Neural cell (in vitro differentiated cells): ENCODE data around the gene ZC2HC1B. TPM values are rescaled to one million over a fixed set of nuclear protein-coding genes. Genes with fewer than 3 reads are reported as not detected.

ENCODE experiments used
- H2AFZ ChIP-seq: fragments of 200-600, 300-800 bp; sonication (generic), shearing (Covaris generic); 2 replicates; pipeline ENCODE4 v1.6.0; 2014; ENCODE audit warnings: low read depth, mild to moderate bottlenecking, antibody characterized with exemption, low read length, moderate library complexity
- H3F3A ChIP-seq: fragments of 200-600 bp; shearing (Covaris generic); 2 replicates; pipeline ENCODE4 v1.6.1; 2016; ENCODE audit warnings: mild to moderate bottlenecking, moderate library complexity, mixed read lengths, antibody characterized with exemption, low read length; ENCODE audit not compliant: insufficient read depth, poor library complexity, severe bottlenecking
- H3K27ac ChIP-seq: fragments of 200-600, 300-800 bp; sonication (generic), shearing (Covaris generic); 2 replicates; pipeline ENCODE4 v1.5.1; 2014; ENCODE audit warnings: mild to moderate bottlenecking, low read length, moderate library complexity
- H3K27me3 ChIP-seq: fragments of 300-800, 200-600 bp; sonication (generic), shearing (Covaris generic); 2 replicates; pipeline ENCODE4 v1.6.0; 2014; ENCODE audit warnings: mild to moderate bottlenecking, low read depth, low read length, moderate library complexity; ENCODE audit not compliant: insufficient read depth
- H3K36me3 ChIP-seq: fragments of 300-800, 200-600 bp; sonication (generic), shearing (Covaris generic); 2 replicates; pipeline ENCODE4 v1.5.1; 2014; ENCODE audit warnings: mild to moderate bottlenecking, antibody characterized with exemption, low read length, moderate library complexity; ENCODE audit not compliant: insufficient read depth
- H3K4me2 ChIP-seq: fragments of 300-800, 200-600 bp; sonication (generic), shearing (Covaris generic); 2 replicates; pipeline ENCODE4 v1.6.0; 2014; ENCODE audit warnings: mild to moderate bottlenecking, low read length
- H3K4me3 ChIP-seq: fragments of 300-800, 200-600 bp; sonication (generic), shearing (Covaris generic); 2 replicates; pipeline ENCODE4 v1.5.1; 2014; ENCODE audit warnings: mild to moderate bottlenecking, low read length, moderate library complexity
- H3K79me2 ChIP-seq: fragments of 200-600 bp; shearing (Covaris generic); replicated peaks from 2 replicates; pipeline ENCODE4 v1.6.0; 2014; ENCODE audit warnings: mild to moderate bottlenecking, low read length, moderate library complexity; ENCODE audit not compliant: insufficient read depth
- H3K9ac ChIP-seq: fragments of 300-800, 200-600 bp; sonication (generic), shearing (Covaris generic); 2 replicates; pipeline ENCODE4 v1.6.1; 2016; ENCODE audit warnings: mild to moderate bottlenecking, low read length, mixed read lengths
- H3K9me2 ChIP-seq: fragments of 200-600 bp; shearing (Covaris generic); 2 replicates; pipeline ENCODE4 v1.6.1; 2016; ENCODE audit warnings: mild to moderate bottlenecking, low read length, mixed read lengths; ENCODE audit not compliant: insufficient read depth
- H3K9me3 ChIP-seq: fragments of 200-600, 300-800 bp; sonication (generic), shearing (Covaris generic); 2 replicates; pipeline ENCODE4 v1.6.1; 2016; ENCODE audit warnings: mild to moderate bottlenecking, mixed run types, low read length, moderate library complexity, mixed read lengths
- H4K20me1 ChIP-seq: fragments of 200-600 bp; shearing (Covaris generic); 2 replicates; pipeline ENCODE4 v1.6.1; 2016; ENCODE audit warnings: mild to moderate bottlenecking, mixed run types; ENCODE audit not compliant: insufficient read depth
- CTCF ChIP-seq: fragments of 450-650 bp; IDR thresholded peaks from 2 replicates; pipeline ENCODE4 v1.5.1; 2014; ENCODE audit warnings: antibody characterized with exemption, mild to moderate bottlenecking, moderate library complexity; ENCODE audit not compliant: poor library complexity, severe bottlenecking
- EP300 ChIP-seq: fragments of 450-650 bp; conservative IDR thresholded peaks from 2 replicates; pipeline ENCODE4 v1.6.1; 2014; ENCODE audit warnings: antibody characterized with exemption, mild to moderate bottlenecking, moderate library complexity; ENCODE audit not compliant: poor library complexity, severe bottlenecking
- EZH2 ChIP-seq: fragments of 200-600, 300-800 bp; shearing (Covaris generic), sonication (generic); IDR thresholded peaks from 2 replicates; pipeline ENCODE4 v1.6.1; 2014; ENCODE audit warnings: antibody characterized with exemption, low read length, borderline replicate concordance, mild to moderate bottlenecking; ENCODE audit not compliant: insufficient read depth, poor library complexity, severe bottlenecking
- MXI1 ChIP-seq: fragments of 450-650 bp; conservative IDR thresholded peaks from 2 replicates; pipeline ENCODE4 v1.6.1; 2014; ENCODE audit warnings: antibody characterized with exemption, mild to moderate bottlenecking; ENCODE audit not compliant: poor library complexity, severe bottlenecking
- POLR2AphosphoS5 ChIP-seq: IDR thresholded peaks from 2 replicates; pipeline ENCODE4 v1.6.1; 2012
- RAD21 ChIP-seq: fragments of 450-650 bp; conservative IDR thresholded peaks from 2 replicates; pipeline ENCODE4 v1.6.1; 2014; ENCODE audit warnings: antibody characterized with exemption, mild to moderate bottlenecking, moderate library complexity
- REST ChIP-seq: IDR thresholded peaks from 2 replicates; pipeline ENCODE4 v1.6.1; 2012; ENCODE audit warnings: borderline replicate concordance
- SMC3 ChIP-seq: fragments of 450-650 bp; conservative IDR thresholded peaks from 2 replicates; pipeline ENCODE4 v1.6.1; 2014; ENCODE audit warnings: antibody characterized with exemption, mild to moderate bottlenecking, moderate library complexity; ENCODE audit not compliant: poor library complexity
- TAF1 ChIP-seq: IDR thresholded peaks from 2 replicates; pipeline ENCODE4 v1.6.1; 2012; ENCODE audit warnings: low read depth
- polyA plus RNA-seq: library from polyadenylated mRNA; depleted of rRNA; stranded (reverse); fragments of >200 nt; gene quantifications from 2 replicates; pipeline ENCODE4 v1.2.3, GENCODE V29; 2014

The ZC2HC1B gene
- polyA plus RNA-seq, 1 donor from 2014 or later = not detected

- Histone ChIP-seq H3K4me2 (no peak overlapping the region), H4K20me1 (no peaks in the 10 kb centered on the region), H3K4me3 (no peak overlapping the region), H3K79me2 (no peaks in the 10 kb centered on the region), H3K9me2 (no peaks in the 10 kb centered on the region), H3K36me3 (no peaks in the 10 kb centered on the region), H3K9ac (no peak overlapping the region), H3F3A (no peaks in the 10 kb centered on the region), H3K27me3 (peaks cover 25% of the 10 kb centered on the region), H2AFZ (peak overlapping the region; percentile 17), H3K27ac (peak overlapping the region; percentile 28), H3K9me3 (no peaks in the 10 kb centered on the region)
- TF ChIP-seq SMC3 = no peak
- peak; percentile 45 for TF ChIP-seq REST
These were observed 109.1 kb downstream of the ZC2HC1B start for GRCh38 chr6:143973097-143973966.

- H3K27me3 ChIP-seq = peaks cover 25% of the 10 kb centered on the region
- no peak overlapping the region for H2AFZ ChIP-seq
- no peaks in the 10 kb centered on the region for H3K9me3 ChIP-seq
- no peak overlapping the region for H3K4me3 ChIP-seq
- H4K20me1 ChIP-seq = no peaks in the 10 kb centered on the region
- no peak for TF ChIP-seq EP300
- no peak for TF ChIP-seq CTCF
- no peak for TF ChIP-seq TAF1
- TF ChIP-seq SMC3 = no peak
- no peak for TF ChIP-seq MXI1
- TF ChIP-seq EZH2 = no peak
- no peak for TF ChIP-seq RAD21
- no peak for TF ChIP-seq REST
- TF ChIP-seq POLR2AphosphoS5 = no peak
- no peaks in the 10 kb centered on the region for H3F3A ChIP-seq
- no peak overlapping the region for H3K4me2 ChIP-seq
- H3K27ac ChIP-seq = no peak overlapping the region
- H3K9me2 ChIP-seq = no peaks in the 10 kb centered on the region
- H3K9ac ChIP-seq = no peak overlapping the region
- no peaks in the 10 kb centered on the region for H3K79me2 ChIP-seq
- H3K36me3 ChIP-seq = no peaks in the 10 kb centered on the region
These were observed 109.8 kb downstream of the ZC2HC1B start for GRCh38 chr6:143974089-143974488.
